ENCODE measurements around the gene SPINK5.

SPINK5 gene

GRCh38 chr5:148163345-148163744 lies 99.6 kb downstream of the SPINK5 start:
- Histone ChIP-seq H3K9me3 (ENCODE audit: control insufficient read depth, low read length) (no peaks in the 10 kb centered on the region), H3K9ac (no peak overlapping the region), H2AFZ (no peak overlapping the region), H3K4me1 (no peaks in the 10 kb centered on the region), H3K36me3 (ENCODE audit: control insufficient read depth, insufficient read depth, low read length) (no peaks in the 10 kb centered on the region), H3K79me2 (no peaks in the 10 kb centered on the region), H3K27me3 (ENCODE audit: control insufficient read depth, insufficient read depth, low read length) (no peaks in the 10 kb centered on the region), H3K27ac (no peak overlapping the region), H3K4me2 (ENCODE audit: low read length) (no peak overlapping the region), H3K4me3 (ENCODE audit: low read depth, low read length) (no peak overlapping the region)
- no peak for TF ChIP-seq CTCF (IDR thresholded peaks at IDR 0.05)

- Histone ChIP-seq H3K27ac (no peak overlapping the region), H3K9me3 (ENCODE audit: control insufficient read depth, low read length) (no peaks in the 10 kb centered on the region), H3K4me2 (ENCODE audit: low read length) (no peak overlapping the region), H3K27me3 (ENCODE audit: control insufficient read depth, insufficient read depth, low read length) (no peaks in the 10 kb centered on the region), H3K79me2 (no peaks in the 10 kb centered on the region), H3K4me1 (no peaks in the 10 kb centered on the region), H3K9ac (no peak overlapping the region), H2AFZ (no peak overlapping the region), H3K36me3 (ENCODE audit: control insufficient read depth, insufficient read depth, low read length) (no peaks in the 10 kb centered on the region), H3K4me3 (ENCODE audit: low read depth, low read length) (no peak overlapping the region)
- TF ChIP-seq CTCF (IDR thresholded peaks at IDR 0.05), result no peak
These were observed 102.9 kb downstream of the SPINK5 start for GRCh38 chr5:148166550-148167283.

- no peaks in the 10 kb centered on the region for H3K79me2 ChIP-seq
- H3K27me3 ChIP-seq (ENCODE audit: control insufficient read depth, insufficient read depth, low read length), result no peaks in the 10 kb centered on the region
- H3K27ac ChIP-seq, result no peak within 1 kb of the TSS
- no peak for TF ChIP-seq CTCF (IDR thresholded peaks at IDR 0.05)
- no peak within 1 kb of the TSS for H3K4me2 ChIP-seq (ENCODE audit: low read length)
- H3K9ac ChIP-seq, result no peak within 1 kb of the TSS
- H3K4me3 ChIP-seq (ENCODE audit: low read depth, low read length), result no peak within 1 kb of the TSS
- H2AFZ ChIP-seq, result no peak within 1 kb of the TSS
- H3K36me3 ChIP-seq (ENCODE audit: control insufficient read depth, insufficient read depth, low read length), result no peaks in the 10 kb centered on the region
- no peaks in the 10 kb centered on the region for H3K9me3 ChIP-seq (ENCODE audit: control insufficient read depth, low read length)
- no peaks in the 10 kb centered on the region for H3K4me1 ChIP-seq
These were observed 104.5 kb downstream of the SPINK5 start, which contains the start of gene SPINK14 for GRCh38 chr5:148168246-148168645. Gene SPINK14 (plus strand): TSS chr5:148168546. CDS start chr5:148169733, 1,187 bp downstream.

- no peaks in the 10 kb centered on the region for H3K79me2 ChIP-seq
- H3K27me3 ChIP-seq (ENCODE audit: control insufficient read depth, insufficient read depth, low read length), result no peaks in the 10 kb centered on the region
These were observed 108.6 kb downstream of the SPINK5 start for GRCh38 chr5:148172377-148172776.

More at GRCh38 chr5:148172377-148172776, 108.6 kb downstream of the SPINK5 start:
- Histone ChIP-seq H3K36me3 (ENCODE audit: control insufficient read depth, insufficient read depth, low read length) (no peaks in the 10 kb centered on the region), H3K4me1 (no peaks in the 10 kb centered on the region), H3K9ac (no peak overlapping the region), H3K4me2 (ENCODE audit: low read length) (no peak overlapping the region), H3K9me3 (ENCODE audit: control insufficient read depth, low read length) (no peaks in the 10 kb centered on the region), H2AFZ (no peak overlapping the region), H3K27ac (no peak overlapping the region), H3K4me3 (ENCODE audit: low read depth, low read length) (no peak overlapping the region)
- TF ChIP-seq CTCF (IDR thresholded peaks at IDR 0.05), result no peak

Data from parathyroid adenoma (tissue), 2 donors.